Thoracic aorta (tissue), 2 donors: ENCODE data around the gene NEDD8. TPM values are rescaled to one million over a fixed set of nuclear protein-coding genes. Genes with fewer than 3 reads are reported as not detected.
A peak's percentile ranks its signal among the peaks of the same experiment; 100 is the strongest.

ENCODE experiments used
- ATAC-seq: fragments of 150-250 bp; one replicate; pipeline ENCODE4 v1.8.0; 2017; ENCODE audit warnings: low read depth; ENCODE audit not compliant: insufficient number of reproducible peaks, low FRiP score
- DNase-seq: peaks from one replicate; pipeline ENCODE4 v3.0.0-alpha.2; 2020; ENCODE audit warnings: low spot score
- H3K27ac ChIP-seq, 2 donors: fragments of 200-600 bp; sonication (generic); 1 replicate in 1 of 2; 2 replicates in 1 of 2; pipeline ENCODE4 v1.5.1; 2016; ENCODE audit warnings: mild to moderate bottlenecking in 2 of 2, moderate library complexity in 2 of 2
- H3K27me3 ChIP-seq: fragments of 200-600 bp; sonication (generic); replicated peaks from 2 replicates; pipeline ENCODE4 v1.6.0; 2016; ENCODE audit warnings: mild to moderate bottlenecking; ENCODE audit not compliant: insufficient read depth
- H3K36me3 ChIP-seq: fragments of 200-600 bp; sonication (generic); one replicate; pipeline ENCODE4 v1.5.1; 2016
- H3K4me1 ChIP-seq, 2 donors: fragments of 200-600 bp; sonication (generic); 1 replicate in 1 of 2; 2 replicates in 1 of 2; pipeline versions ENCODE4 v1.5.1 to v1.6.0; 2016; ENCODE audit warnings: low read depth in 2 of 2, mild to moderate bottlenecking in 1 of 2; ENCODE audit not compliant: control insufficient read depth in 1 of 2
- H3K4me3 ChIP-seq: fragments of 200-600 bp; sonication (generic); 2 replicates; pipeline ENCODE4 v1.5.1; 2016; ENCODE audit warnings: mild to moderate bottlenecking
- H3K9me3 ChIP-seq: fragments of 200-600 bp; sonication (generic); 2 replicates; pipeline ENCODE4 v1.5.1; 2016
- total RNA-seq, 2 donors: library from RNA; depleted of rRNA; stranded (reverse); fragments of >200 nt; gene quantifications; one replicate each; pipeline versions ENCODE4 v1.1.0 to v1.2.3, GENCODE V29; 2016
- TF ChIP-seq, protein P1 (sequence below): fragments of 200-600 bp; sonication (generic); IDR thresholded peaks from one replicate; pipeline ENCODE4 v1.5.1; 2019; ENCODE audit warnings: antibody characterized with exemption

The NEDD8 gene
- total RNA-seq, 2 donors from 2014 or later = 76.0 to 91.4 TPM

- Histone ChIP-seq H3K27ac (peak overlapping the region; percentile 91 to 93), H3K36me3 (peaks cover 11% of the 10 kb centered on the region), H3K4me1 (peaks cover 11 to 27% of the 10 kb centered on the region in 2 donors), H3K9me3 (no peaks in the 10 kb centered on the region), H3K27me3 (no peaks in the 10 kb centered on the region), H3K4me3 (peak overlapping the region; percentile 88)
- TF ChIP-seq, protein P1, sequence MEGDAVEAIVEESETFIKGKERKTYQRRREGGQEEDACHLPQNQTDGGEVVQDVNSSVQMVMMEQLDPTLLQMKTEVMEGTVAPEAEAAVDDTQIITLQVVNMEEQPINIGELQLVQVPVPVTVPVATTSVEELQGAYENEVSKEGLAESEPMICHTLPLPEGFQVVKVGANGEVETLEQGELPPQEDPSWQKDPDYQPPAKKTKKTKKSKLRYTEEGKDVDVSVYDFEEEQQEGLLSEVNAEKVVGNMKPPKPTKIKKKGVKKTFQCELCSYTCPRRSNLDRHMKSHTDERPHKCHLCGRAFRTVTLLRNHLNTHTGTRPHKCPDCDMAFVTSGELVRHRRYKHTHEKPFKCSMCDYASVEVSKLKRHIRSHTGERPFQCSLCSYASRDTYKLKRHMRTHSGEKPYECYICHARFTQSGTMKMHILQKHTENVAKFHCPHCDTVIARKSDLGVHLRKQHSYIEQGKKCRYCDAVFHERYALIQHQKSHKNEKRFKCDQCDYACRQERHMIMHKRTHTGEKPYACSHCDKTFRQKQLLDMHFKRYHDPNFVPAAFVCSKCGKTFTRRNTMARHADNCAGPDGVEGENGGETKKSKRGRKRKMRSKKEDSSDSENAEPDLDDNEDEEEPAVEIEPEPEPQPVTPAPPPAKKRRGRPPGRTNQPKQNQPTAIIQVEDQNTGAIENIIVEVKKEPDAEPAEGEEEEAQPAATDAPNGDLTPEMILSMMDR = no peak
- DNase-seq = no peak
- ATAC-seq = no peak
Observed at GRCh38 chr14:24194873-24195185, 37.3 kb downstream of the NEDD8 start.

DNA sequence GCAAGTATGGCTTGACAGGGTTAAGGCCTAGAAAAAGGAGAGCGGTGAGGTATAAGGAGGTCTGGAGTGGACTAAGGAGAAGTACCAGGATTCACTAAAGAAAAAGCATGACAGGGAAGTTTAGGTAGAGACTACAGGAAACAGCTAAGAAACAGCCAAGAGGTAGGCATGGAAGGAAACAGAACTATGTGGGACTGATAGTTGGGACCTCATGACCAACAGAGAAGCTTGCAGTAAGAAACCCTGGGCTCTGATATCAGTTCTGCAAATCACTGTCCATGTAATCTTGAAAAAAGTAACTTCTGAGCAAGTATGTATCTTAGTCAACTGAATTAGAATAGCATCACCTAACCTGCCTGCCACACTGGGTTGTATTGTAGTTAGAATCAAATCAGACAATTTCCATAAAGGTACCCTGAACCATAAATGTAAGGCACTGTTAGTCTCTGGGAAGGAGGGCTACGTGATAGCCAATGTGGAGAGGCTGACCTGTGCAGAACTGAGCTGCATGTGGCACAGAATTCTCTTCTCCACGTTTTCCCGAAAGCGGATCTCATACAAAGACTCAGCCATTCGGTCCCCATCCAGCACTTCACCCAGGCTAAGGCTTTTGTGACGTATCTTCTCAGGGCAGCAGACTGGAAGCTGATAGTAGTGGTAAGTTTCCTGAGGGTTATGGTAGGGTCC is 37.8 kb downstream of the NEDD8 start:
- TF ChIP-seq, protein P1 = no peak
- no peak for DNase-seq
- peaks cover 10% of the 10 kb centered on the region for H3K36me3 ChIP-seq
- peak overlapping the region; percentile 88 for H3K4me3 ChIP-seq
- H3K9me3 ChIP-seq = no peaks in the 10 kb centered on the region
- no peak for ATAC-seq
- H3K27me3 ChIP-seq = no peaks in the 10 kb centered on the region
- H3K27ac ChIP-seq = peak overlapping the region; percentile 91 to 93
- peaks cover 11 to 27% of the 10 kb centered on the region in 2 donors for H3K4me1 ChIP-seq

- H3K4me1 ChIP-seq = peaks cover 14 to 31% of the 10 kb centered on the region in 2 donors
- no peak overlapping the region for H3K27ac ChIP-seq
- DNase-seq (no peak), ATAC-seq (no peak)
- H3K4me3 ChIP-seq = no peak overlapping the region
- TF ChIP-seq, protein P1 = no peak
- no peaks in the 10 kb centered on the region for H3K27me3 ChIP-seq
- H3K9me3 ChIP-seq = no peaks in the 10 kb centered on the region
- peaks cover 10% of the 10 kb centered on the region for H3K36me3 ChIP-seq
Observed at GRCh38 chr14:24192933-24193332, 39.2 kb downstream of the NEDD8 start.

DNA sequence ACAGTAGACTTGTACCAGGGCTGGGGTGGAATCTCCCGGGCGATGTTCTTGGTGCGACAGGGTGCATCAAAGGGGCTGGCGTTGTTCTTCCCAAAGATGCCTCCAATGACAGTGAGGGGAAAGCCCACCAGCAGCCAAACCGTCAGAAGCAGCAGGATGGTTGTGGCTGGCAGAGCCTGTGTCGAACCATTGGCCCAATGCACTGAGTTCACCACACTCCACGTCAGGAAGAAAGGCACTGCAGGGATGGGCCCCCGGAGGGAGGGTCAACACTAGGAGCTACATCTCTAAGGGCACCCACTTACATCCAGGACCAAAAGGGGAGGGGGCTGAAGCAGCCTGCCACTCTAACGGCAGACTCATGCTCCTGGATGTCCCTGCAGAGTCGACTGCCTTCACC is 41.8 kb downstream of the NEDD8 start:
- TF ChIP-seq, protein P1 = no peak
- no peak for DNase-seq
- no peak for ATAC-seq
- Histone ChIP-seq H3K36me3 (peaks cover 15% of the 10 kb centered on the region), H3K27me3 (no peaks in the 10 kb centered on the region), H3K9me3 (no peaks in the 10 kb centered on the region), H3K4me3 (no peak overlapping the region), H3K27ac (no peak overlapping the region), H3K4me1 (peaks cover 5 to 22% of the 10 kb centered on the region in 2 donors)

DNA sequence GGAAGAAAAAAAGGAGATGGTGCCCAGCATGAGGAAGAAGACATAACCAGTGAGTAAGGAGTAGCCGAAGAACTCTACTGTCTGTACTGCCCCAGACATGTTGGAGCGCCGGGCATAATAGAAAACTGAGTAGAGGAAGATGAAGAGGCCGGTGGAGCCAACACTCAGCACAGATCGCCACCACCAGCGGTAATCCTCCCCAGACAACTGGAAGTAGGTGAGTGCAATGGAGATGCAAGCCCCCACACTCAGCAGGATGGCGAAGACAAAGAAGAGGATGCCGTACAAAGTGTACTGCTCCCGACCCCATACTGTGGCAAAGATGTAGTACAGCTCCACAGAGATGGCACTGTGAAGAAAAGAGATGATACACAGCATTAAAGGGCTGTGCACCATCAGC is 42.7 kb downstream of the NEDD8 start:
- Histone ChIP-seq H3K36me3 (peaks cover 24% of the 10 kb centered on the region), H3K27me3 (no peaks in the 10 kb centered on the region), H3K4me3 (no peak overlapping the region), H3K27ac (no peak overlapping the region), H3K9me3 (no peaks in the 10 kb centered on the region), H3K4me1 (peaks cover 5 to 18% of the 10 kb centered on the region in 2 donors)
- TF ChIP-seq, protein P1 = no peak
- DNase-seq (no peak), ATAC-seq (no peak)
